DMS79 treated with DMSO at 0.1 percent for 48 hours (cell line): Measurements from ENCODE around the gene CHN1.

Experiments
- DNase-seq: peaks from one replicate; lab custom pipeline; 2025; lab: John Stamatoyannopoulos, UW

CHN1 gene

DNA sequence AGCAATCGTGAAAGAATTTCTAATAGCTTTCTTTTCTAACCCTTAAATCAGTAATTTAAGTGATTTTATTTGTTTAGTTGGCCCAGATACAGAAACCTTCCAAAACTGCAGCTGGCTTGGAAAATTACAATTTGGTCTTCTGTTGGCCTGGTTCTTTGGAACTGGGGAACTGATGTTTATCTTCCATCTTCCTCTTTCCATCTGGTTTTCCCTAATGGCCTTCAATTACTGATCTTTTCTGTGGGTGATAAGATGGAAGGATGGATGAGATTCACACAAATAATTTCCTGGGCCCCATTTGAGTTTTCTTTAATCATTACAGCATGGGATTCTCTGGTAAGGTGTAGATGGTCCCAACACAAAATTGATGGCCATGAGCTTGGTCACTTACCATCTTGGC lies 134.4 kb downstream of the CHN1 start:
- DNase-seq: no peak

GRCh38 chr2:174868878-174869277 lies 136.3 kb downstream of the CHN1 start:
- peak; percentile 37 for DNase-seq

DNA sequence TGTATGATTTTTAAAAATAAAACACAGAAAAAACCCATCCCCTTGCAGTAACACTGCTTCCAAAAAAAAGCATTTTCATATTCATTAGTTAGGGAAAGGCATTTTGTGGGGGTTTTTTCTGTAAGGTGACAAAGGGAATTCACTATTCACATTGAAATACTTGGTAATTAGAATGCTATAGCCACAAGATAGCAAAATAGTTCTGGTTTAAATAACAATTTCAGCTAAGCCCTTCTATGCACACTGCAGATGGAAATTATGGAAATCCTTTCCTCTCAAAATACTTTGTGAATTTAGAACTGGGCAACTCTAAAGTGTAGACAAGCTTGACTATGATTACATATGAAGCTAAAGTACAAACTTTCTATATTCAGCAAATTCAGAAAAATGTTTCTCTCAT lies 138.8 kb downstream of the CHN1 start:
- DNase-seq: no peak

DNA sequence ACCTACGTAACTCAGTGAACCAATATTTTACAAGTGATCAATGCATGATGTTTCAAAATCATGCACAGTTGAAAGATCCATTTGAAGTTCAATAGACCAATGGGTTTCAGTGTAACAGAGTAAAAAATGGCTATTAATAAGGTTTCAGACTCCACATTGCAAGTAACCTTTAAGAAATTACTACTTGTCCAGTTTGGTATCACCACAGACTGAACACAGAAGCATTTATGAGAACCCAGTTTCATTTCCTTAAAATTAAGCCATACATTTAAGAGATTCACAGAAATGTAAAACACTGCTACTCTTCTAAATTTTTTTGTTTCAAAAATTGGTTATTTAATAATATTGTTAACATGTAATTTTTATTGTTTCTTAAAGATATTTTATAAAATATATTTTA lies 142.0 kb downstream of the CHN1 start:
- DNase-seq: no peak

DNA sequence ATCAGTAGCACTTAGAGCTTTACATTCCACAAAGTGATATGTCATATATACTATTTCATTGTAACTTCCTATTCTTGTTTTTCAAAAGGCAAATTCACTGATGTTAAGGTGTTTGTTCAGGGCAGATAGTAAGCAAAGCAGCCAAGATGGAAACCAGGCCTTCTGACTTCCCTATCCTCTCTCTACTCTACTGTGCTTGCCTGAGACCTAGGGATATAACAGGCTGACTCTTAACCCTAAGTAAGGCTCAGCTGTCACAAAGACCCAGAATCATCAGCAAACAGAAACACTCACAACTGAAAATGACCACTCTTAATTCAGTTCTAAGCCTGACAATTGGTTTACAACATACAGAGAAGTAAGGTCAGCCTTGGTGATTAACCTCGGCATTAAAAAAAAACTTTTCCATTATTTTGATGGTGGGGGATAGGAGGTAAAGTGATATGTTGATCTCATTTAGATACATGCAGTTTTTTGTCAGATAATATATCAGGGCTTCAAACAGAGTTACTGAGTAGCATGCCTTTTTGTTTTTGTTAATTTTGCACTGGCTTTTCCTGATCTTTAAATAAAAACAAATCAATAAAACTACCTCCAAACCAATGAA lies 145.5 kb downstream of the CHN1 start:
- DNase-seq: no peak

DNA sequence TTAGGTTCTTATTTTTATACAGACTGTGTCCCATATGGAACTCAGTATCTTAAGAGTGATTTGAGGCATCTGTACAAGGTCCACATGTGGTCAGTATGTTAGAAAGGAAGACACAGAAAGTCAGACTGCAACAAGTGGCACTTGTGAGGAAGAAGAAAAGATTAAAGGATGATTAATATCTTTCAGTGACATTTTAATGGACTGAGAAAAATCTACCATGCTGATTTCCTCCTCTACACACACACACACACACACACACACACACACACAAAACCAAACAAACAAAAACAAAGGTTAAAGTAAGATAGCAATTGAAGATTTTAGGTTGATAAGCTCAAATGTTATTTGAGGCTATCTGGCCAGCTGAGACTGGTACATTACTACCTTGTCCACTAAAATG lies 146.4 kb downstream of the CHN1 start:
- no peak for DNase-seq

- peak; percentile 99 for DNase-seq
Measured at GRCh38 chr2:174856447-174856846, 148.7 kb downstream of the CHN1 start.

GRCh38 chr2:174846941-174847938 lies 157.9 kb downstream of the CHN1 start:
- DNase-seq: no peak

- no peak for DNase-seq
Measured at GRCh38 chr2:174846218-174846617, 159.0 kb downstream of the CHN1 start.

- no peak for DNase-seq
Measured at GRCh38 chr2:174844295-174844708, 160.9 kb downstream of the CHN1 start.

DNA sequence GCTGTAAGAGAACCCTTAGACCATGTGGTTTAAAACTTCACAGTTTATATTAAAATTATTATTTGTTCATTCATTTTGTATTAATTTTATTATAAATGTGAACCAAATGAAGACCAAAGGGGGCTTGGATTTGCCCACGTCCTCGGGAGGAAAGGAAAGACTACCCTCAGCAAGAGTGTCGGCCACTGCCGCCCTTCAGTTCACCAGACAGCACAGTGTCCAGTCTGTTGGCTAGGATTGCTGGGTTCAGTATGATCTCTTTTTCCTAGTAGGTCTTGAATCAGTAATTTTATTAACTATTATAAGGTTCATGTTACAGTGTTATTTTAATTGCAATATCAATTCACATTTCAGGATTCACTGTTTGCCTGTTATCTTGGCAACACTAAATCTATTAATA lies 162.7 kb downstream of the CHN1 start:
- DNase-seq: no peak

GRCh38 chr2:174841936-174842335 lies 163.2 kb downstream of the CHN1 start:
- DNase-seq: no peak

GRCh38 chr2:174841350-174841749 lies 163.8 kb downstream of the CHN1 start:
- DNase-seq: no peak

GRCh38 chr2:174840436-174840835 lies 164.7 kb downstream of the CHN1 start:
- no peak for DNase-seq

- DNase-seq: no peak
Measured at GRCh38 chr2:174839662-174840061, 165.5 kb downstream of the CHN1 start.

DNA sequence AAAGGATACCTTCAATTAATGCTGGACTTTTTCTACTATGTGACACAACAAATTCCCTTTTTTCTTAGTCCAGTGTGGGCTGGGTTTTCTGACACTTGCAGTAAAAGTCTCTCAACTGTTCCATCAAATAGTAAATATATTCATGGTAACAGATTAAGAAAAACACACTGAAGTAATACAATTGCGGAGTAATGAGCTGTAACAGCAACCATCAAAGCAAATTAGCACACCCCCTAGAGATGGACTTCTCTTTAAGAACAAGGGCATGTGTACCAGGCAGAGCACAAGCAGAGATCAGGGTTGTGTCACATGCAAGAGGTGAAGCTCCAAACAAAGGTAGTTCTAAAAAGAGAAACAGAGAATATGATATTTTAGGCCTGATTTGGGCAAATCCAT lies 168.2 kb downstream of the CHN1 start:
- DNase-seq: no peak

DNA sequence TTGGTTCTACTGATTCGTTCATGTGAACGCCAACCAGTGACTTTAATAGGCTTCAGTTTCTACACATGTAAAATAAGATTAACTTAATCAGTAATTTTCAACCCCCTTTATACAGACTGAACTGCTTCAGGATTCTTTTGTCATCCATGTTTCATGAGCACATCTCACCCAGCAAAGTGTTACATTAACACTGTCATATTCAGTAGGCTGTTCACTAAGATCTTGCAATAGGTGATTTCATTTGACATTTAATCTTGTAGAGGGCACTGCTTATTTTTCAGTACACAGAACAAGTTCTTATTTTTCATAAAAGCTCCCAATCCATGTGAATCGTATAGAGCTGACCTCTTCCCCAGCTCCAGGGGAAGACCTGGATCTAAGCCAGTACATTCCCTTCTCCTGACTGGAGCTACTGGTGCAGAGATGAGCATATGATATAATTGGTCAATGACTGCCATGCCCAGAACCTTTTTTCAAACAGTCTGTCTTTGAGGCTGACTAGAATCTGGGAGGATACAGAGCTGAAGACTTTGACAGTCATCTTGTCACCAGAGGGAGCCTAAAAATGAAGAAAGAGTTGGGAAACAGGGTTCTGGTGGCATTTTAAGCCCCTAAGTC lies 168.7 kb downstream of the CHN1 start:
- no peak for DNase-seq

- DNase-seq: no peak
Measured at GRCh38 chr2:174835797-174836255, 169.4 kb downstream of the CHN1 start.

DNA sequence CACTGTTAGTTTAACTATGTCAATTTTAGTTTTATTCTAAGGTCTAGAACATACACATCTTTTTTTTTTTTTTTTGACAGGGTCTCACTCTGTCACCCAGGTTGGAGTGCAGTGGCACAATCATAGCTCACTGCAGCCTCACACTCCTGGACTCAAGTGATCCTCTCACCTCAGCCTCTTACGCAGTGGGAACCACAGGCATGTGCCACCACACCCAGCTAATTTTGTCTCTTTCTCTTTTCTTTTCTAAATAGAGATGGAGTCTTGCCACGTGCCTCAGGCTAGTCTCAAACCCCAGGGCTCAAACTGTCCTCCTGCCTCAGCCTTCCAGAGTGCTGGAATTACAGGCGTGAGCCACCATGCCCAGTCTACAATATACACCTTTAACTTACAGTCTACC lies 171.4 kb downstream of the CHN1 start:
- DNase-seq: no peak

DNA sequence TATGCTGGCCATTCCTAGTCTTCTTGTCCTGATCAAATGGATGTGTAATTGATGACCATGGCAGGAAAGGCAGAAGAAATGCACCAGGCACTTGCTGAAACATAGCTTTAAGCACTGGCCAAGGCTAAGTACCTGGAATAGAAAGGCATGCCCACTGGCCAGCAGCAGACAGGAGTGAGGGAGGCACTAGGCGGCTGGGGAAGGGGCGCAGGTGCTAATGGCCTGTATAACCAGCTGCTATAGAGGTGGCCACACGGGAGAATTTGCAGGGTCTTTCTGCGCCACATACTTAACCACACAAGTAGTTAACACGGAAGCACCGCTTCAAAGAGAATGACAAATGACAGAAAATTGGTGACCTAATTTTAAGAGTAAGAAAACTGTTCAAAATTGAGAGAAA lies 174.6 kb downstream of the CHN1 start:
- no peak for DNase-seq

DNA sequence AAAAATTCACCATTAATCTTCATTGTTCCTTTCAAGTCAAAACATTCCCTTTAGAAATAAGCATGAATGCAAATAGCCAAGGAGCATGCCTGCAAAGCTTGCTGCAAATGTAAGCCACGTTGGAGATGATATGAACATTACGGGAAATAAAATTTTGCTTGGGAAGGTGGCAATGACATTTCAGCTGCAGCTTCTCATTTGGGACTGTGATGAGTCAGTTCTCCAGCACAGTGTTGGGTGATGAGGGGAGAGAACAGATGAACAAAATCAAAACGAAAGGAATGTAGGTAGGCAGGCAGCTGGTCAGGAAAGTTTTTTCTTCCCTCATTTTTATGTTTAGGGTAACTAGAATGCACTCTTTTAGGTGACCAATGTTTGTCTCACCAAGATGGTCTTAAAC lies 175.6 kb downstream of the CHN1 start:
- no peak for DNase-seq

DNA sequence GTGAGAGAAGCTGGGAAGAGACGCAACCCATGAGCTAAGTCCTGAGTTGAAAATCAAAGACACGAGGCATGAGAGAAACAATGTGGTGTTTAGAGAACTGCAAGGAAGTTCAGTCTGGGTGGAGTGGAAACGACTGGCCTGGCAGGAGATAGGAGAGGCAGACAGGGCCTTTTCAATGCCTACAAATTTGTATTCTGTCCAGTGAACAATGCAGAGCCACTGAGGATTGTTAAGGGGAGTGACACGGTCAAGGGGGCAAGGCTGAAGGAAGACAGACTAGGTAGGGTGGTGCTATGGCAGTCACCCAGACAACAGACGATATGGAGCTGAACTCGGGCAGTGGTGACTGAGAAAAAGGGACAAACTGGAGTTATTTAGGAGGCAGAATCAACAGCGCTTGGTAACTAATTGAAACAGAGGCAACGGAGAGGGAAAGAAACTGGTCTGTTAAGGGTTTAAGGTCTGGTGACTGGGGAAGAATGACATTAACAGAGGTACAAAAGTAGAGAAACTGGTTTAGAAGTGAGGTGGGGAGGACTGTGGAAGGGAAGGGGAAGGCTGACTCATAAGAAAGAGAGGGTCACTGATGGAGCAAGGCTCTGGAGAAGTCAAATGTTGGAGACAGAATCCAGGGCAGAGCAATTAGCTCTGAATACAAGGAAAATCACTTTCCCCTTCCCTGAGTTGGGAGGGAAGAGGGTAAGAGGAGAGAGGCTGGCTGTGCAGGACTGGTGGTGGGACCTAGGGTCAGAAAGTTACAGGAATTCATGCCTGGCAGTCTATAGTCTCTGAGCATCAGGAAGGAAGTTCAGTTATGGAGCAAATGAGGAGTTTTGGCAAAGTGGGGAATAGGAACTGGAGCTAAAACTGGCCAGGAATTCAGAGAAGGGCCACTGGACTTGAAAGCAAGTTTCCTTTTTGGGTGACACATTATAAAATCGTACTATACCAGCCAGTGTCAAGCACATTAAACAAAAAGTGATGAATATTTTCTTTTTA lies 177.5 kb downstream of the CHN1 start:
- no peak for DNase-seq
